Medulla oblongata (tissue), 1 donor: Measurements from ENCODE around the gene TENM3.
"Not testable (repeated sequence)": the region's sequence is repeated elsewhere in the genome, so short reads cannot be mapped to it uniquely, and the experiment has no call there.

Experiments
- DNase-seq: peaks from one replicate; pipeline ENCODE4 v3.0.0-alpha.2; 2015; ENCODE audit errors: extremely low spot score

The TENM3 gene

GRCh38 chr4:182243204-182243603, at the start of gene TENM3:
TENM3 (plus strand) TSS chr4:182243402; CDS start chr4:182324021, 80,619 bp downstream.
- DNase-seq, result not testable (repeated sequence)

- DNase-seq, result no peak
Observed at GRCh38 chr4:182194091-182194824, 48.9 kb upstream of the TENM3 start.

- DNase-seq, result no peak
Observed at GRCh38 chr4:182197611-182198010, 45.6 kb upstream of the TENM3 start.

GRCh38 chr4:182201871-182202270, 41.3 kb upstream of the TENM3 start:
- no peak for DNase-seq

- DNase-seq, result no peak
Observed at GRCh38 chr4:182202650-182203049, 40.6 kb upstream of the TENM3 start.

GRCh38 chr4:182203872-182204411, 39.3 kb upstream of the TENM3 start:
- no peak for DNase-seq

- DNase-seq, result no peak
Observed at GRCh38 chr4:182205306-182205705, 37.9 kb upstream of the TENM3 start.

- no peak for DNase-seq
Observed at GRCh38 chr4:182206266-182206665, 36.9 kb upstream of the TENM3 start.

- no peak for DNase-seq
Observed at GRCh38 chr4:182206916-182207315, 36.3 kb upstream of the TENM3 start.

GRCh38 chr4:182207830-182208396, 35.3 kb upstream of the TENM3 start:
- DNase-seq, result no peak

GRCh38 chr4:182208526-182209050, 34.6 kb upstream of the TENM3 start:
- DNase-seq, result no peak

GRCh38 chr4:182212211-182212761, 30.9 kb upstream of the TENM3 start:
- no peak for DNase-seq

- no peak for DNase-seq
Observed at GRCh38 chr4:182213004-182213403, 30.2 kb upstream of the TENM3 start.

GRCh38 chr4:182215148-182215547, 28.1 kb upstream of the TENM3 start:
- no peak for DNase-seq

GRCh38 chr4:182216005-182216404, 27.2 kb upstream of the TENM3 start:
- DNase-seq, result no peak

GRCh38 chr4:182219411-182220056, 23.7 kb upstream of the TENM3 start:
- no peak for DNase-seq

- DNase-seq, result no peak
Observed at GRCh38 chr4:182221987-182222386, 21.2 kb upstream of the TENM3 start.

- DNase-seq, result no peak
Observed at GRCh38 chr4:182222766-182223165, 20.4 kb upstream of the TENM3 start.

- DNase-seq, result no peak
Observed at GRCh38 chr4:182223708-182224107, 19.5 kb upstream of the TENM3 start.

- no peak for DNase-seq
Observed at GRCh38 chr4:182224192-182224850, 18.9 kb upstream of the TENM3 start.

- DNase-seq, result no peak
Observed at GRCh38 chr4:182225257-182225852, 17.8 kb upstream of the TENM3 start.
